ENCODE data around the gene PRICKLE3.
"Not testable (repeated sequence)": the region's sequence is repeated elsewhere in the genome, so short reads cannot be mapped to it uniquely, and the experiment has no call there.

PRICKLE3 gene

GRCh38 chrX:49174723-49175122 lies 11.4 kb downstream of the PRICKLE3 start:
- TF ChIP-seq CTCF (IDR thresholded peaks at IDR 0.05; ENCODE audit: low read depth, low read length, poor library complexity, severe bottlenecking), result no peak
- TF ChIP-seq EZH2phosphoT487 (IDR thresholded peaks at IDR 0.05; ENCODE audit: borderline replicate concordance, low read length), result no peak
- no peak overlapping the region for H3K4me3 ChIP-seq (ENCODE audit: low read length)
- no peak overlapping the region for H3K4me2 ChIP-seq (ENCODE audit: low read length)
- peaks cover 12% of the 10 kb centered on the region for H3K4me1 ChIP-seq (ENCODE audit: control insufficient read depth, low read length)
- peaks cover 40% of the 10 kb centered on the region for H3K36me3 ChIP-seq (ENCODE audit: control insufficient read depth, low read length)
- H3K79me2 ChIP-seq (ENCODE audit: control insufficient read depth, low read length), result peaks cover 10% of the 10 kb centered on the region
- no peaks in the 10 kb centered on the region for H3K9me3 ChIP-seq (ENCODE audit: control insufficient read depth, insufficient read depth, low read length)
- H3K27me3 ChIP-seq (ENCODE audit: control insufficient read depth, low read length), result no peaks in the 10 kb centered on the region
- H3F3A ChIP-seq (ENCODE audit: control insufficient read depth, insufficient read depth), result no peaks in the 10 kb centered on the region
- H3K27ac ChIP-seq (ENCODE audit: low read depth, low read length), result no peak overlapping the region
- no peaks in the 10 kb centered on the region for H3K9me2 ChIP-seq (replicated peaks; ENCODE audit: control insufficient read depth, low read length)
- no peaks in the 10 kb centered on the region for H4K20me1 ChIP-seq (ENCODE audit: control insufficient read depth, insufficient read depth, low read depth, low read length)

GRCh38 chrX:49173544-49173943 lies 12.6 kb downstream of the PRICKLE3 start:
- H3K9me2 ChIP-seq (replicated peaks; ENCODE audit: control insufficient read depth, low read length); H3K9me3 ChIP-seq (ENCODE audit: control insufficient read depth, insufficient read depth, low read length); H4K20me1 ChIP-seq (ENCODE audit: control insufficient read depth, insufficient read depth, low read depth, low read length); H3F3A ChIP-seq (ENCODE audit: control insufficient read depth, insufficient read depth); H3K27me3 ChIP-seq (ENCODE audit: control insufficient read depth, low read length); H3K27ac ChIP-seq (ENCODE audit: low read depth, low read length): not testable (repeated sequence)
- peaks cover 36% of the 10 kb centered on the region for H3K36me3 ChIP-seq (ENCODE audit: control insufficient read depth, low read length)
- peak overlapping the region; percentile 91 for H3K4me3 ChIP-seq (ENCODE audit: low read length)
- H3K4me1 ChIP-seq (ENCODE audit: control insufficient read depth, low read length), result peaks cover 15% of the 10 kb centered on the region
- peak overlapping the region; percentile 92; the same call in 1 of the 2 replicates for H3K4me2 ChIP-seq (ENCODE audit: low read length)
- peaks cover 10% of the 10 kb centered on the region for H3K79me2 ChIP-seq (ENCODE audit: control insufficient read depth, low read length)

- Histone ChIP-seq H3K9me3 (ENCODE audit: control insufficient read depth, insufficient read depth, low read length) (no peaks in the 10 kb centered on the region), H3K27me3 (ENCODE audit: control insufficient read depth, low read length) (no peaks in the 10 kb centered on the region), H4K20me1 (ENCODE audit: control insufficient read depth, insufficient read depth, low read depth, low read length) (no peaks in the 10 kb centered on the region), H3K27ac (ENCODE audit: low read depth, low read length) (peak overlapping the region; percentile 72), H3K36me3 (ENCODE audit: control insufficient read depth, low read length) (peaks cover 33% of the 10 kb centered on the region), H3K4me2 (ENCODE audit: low read length) (peak overlapping the region; percentile 92), H3K4me1 (ENCODE audit: control insufficient read depth, low read length) (peaks cover 27% of the 10 kb centered on the region), H3F3A (ENCODE audit: control insufficient read depth, insufficient read depth) (peaks cover 6% of the 10 kb centered on the region), H3K4me3 (ENCODE audit: low read length) (peak overlapping the region; percentile 91), H3K79me2 (ENCODE audit: control insufficient read depth, low read length) (peaks cover 10% of the 10 kb centered on the region), H3K9me2 (replicated peaks; ENCODE audit: control insufficient read depth, low read length) (no peaks in the 10 kb centered on the region)
- no peak for TF ChIP-seq EZH2phosphoT487 (IDR thresholded peaks at IDR 0.05; ENCODE audit: borderline replicate concordance, low read length)
- no peak for TF ChIP-seq CTCF (IDR thresholded peaks at IDR 0.05; ENCODE audit: low read depth, low read length, poor library complexity, severe bottlenecking)
Measured at GRCh38 chrX:49172280-49172780, 13.8 kb downstream of the PRICKLE3 start.

- H3F3A ChIP-seq (ENCODE audit: control insufficient read depth, insufficient read depth), result peaks cover 6% of the 10 kb centered on the region
- H3K36me3 ChIP-seq (ENCODE audit: control insufficient read depth, low read length), result peaks cover 30% of the 10 kb centered on the region
- no peaks in the 10 kb centered on the region for H3K9me3 ChIP-seq (ENCODE audit: control insufficient read depth, insufficient read depth, low read length)
- no peaks in the 10 kb centered on the region for H3K9me2 ChIP-seq (replicated peaks; ENCODE audit: control insufficient read depth, low read length)
- H4K20me1 ChIP-seq (ENCODE audit: control insufficient read depth, insufficient read depth, low read depth, low read length), result no peaks in the 10 kb centered on the region
- H3K27ac ChIP-seq (ENCODE audit: low read depth, low read length), result peak within 1 kb of the TSS; percentile 72
- TF ChIP-seq EZH2phosphoT487 (IDR thresholded peaks at IDR 0.05; ENCODE audit: borderline replicate concordance, low read length) (no peak), CTCF (IDR thresholded peaks at IDR 0.05; ENCODE audit: low read depth, low read length, poor library complexity, severe bottlenecking) (no peak)
- H3K79me2 ChIP-seq (ENCODE audit: control insufficient read depth, low read length), result peaks cover 10% of the 10 kb centered on the region
- H3K27me3 ChIP-seq (ENCODE audit: control insufficient read depth, low read length), result no peaks in the 10 kb centered on the region
- peak within 1 kb of the TSS; percentile 92 for H3K4me2 ChIP-seq (ENCODE audit: low read length)
- H3K4me1 ChIP-seq (ENCODE audit: control insufficient read depth, low read length), result peaks cover 32% of the 10 kb centered on the region
- peak within 1 kb of the TSS; percentile 91 for H3K4me3 ChIP-seq (ENCODE audit: low read length)
Measured at GRCh38 chrX:49171752-49172279, 14.4 kb downstream of the PRICKLE3 start, which contains the start of gene PLP2. Gene PLP2, plus strand, starts transcription at chrX:49171898. Its CDS starts 103 bp downstream, at chrX:49172001.
